GM18511 (cell line): ENCODE measurements around the gene EMID1.

Source experiments
- ATAC-seq: cut with Tn5 transposase; IDR thresholded peaks from one replicate; pipeline ENCODE4 v1.9.1; 2021; ENCODE audit warnings: mild to moderate bottlenecking, moderate library complexity; ENCODE audit not compliant: unreplicated experiment

EMID1 gene

DNA sequence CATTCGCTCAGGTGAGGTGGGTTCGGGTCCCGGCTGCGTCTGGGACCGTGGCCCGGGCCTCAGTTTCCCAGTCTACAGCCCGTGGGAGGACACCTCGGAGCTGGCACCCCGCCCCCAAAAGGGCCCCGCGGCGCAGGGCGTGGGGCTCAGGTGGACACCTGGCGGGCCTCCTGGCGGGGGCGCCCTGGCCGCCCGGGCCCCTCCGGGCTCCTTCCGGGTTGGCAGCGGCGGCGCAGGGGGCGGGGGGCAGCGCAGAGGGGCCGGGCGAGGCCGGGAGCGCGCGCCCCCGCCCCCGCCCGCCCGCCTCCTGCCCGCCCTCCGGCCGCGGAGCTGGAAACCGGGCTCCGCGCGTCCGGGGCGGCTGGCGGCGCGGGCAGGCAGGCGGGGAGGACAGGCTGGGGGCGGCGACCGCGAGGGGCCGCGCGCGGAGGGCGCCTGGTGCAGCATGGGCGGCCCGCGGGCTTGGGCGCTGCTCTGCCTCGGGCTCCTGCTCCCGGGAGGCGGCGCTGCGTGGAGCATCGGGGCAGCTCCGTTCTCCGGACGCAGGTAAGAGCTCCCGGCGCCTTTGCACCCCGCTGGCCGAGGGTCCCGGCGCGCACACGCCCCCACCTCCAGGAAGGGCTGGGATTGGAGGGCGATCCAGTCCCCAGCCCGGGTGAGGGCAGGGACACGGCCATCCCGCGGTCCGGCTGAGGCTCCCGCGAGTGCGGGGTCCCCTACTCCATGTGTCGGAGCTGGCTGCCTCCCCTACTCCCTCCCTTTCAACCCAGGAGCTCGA is at the start of gene EMID1:
Gene EMID1, plus strand, starts transcription at position 303 of the 778 bp plus-strand sequence. Its CDS starts 143 bp downstream, at position 446.
- ATAC-seq: no peak

DNA sequence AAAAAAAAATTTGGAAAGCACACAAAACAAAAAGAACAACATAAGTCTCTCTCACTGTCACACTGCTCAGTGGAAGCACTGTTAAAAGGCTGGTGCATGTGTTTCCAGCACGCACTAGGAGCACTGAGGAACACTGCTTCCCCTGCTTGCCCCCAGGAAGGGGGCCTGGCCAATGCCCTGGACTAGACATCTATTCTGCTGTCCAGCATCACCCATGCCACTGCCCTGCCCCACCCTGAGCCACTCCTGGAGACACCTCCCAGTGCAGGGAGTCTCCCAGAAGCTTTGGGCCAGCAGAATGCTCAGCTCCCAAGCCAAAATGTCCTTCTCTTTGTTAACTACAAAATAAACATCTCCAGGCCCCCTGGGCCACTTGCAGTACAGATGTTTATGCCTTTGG is 49.7 kb upstream of the EMID1 start:
- ATAC-seq: no peak

DNA sequence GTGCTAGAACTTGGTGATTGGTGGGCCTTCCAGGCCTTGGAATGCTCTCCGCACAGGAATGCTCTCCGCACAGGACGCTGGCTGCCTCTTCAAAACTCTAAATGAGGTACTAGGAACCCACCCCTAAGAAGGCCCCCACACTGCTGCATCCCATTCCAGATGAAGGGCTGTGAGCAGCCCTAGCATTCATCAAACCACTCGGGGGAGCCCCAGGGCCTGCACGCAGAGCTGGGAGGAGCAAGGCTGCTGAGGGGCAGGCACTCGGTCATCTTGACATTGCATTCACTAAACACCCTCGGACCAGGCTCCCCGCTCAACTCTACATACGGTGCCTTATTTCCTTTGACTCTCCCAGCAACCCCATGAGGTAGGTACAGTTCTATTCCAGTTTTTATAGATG is 49.2 kb upstream of the EMID1 start:
- no peak for ATAC-seq

DNA sequence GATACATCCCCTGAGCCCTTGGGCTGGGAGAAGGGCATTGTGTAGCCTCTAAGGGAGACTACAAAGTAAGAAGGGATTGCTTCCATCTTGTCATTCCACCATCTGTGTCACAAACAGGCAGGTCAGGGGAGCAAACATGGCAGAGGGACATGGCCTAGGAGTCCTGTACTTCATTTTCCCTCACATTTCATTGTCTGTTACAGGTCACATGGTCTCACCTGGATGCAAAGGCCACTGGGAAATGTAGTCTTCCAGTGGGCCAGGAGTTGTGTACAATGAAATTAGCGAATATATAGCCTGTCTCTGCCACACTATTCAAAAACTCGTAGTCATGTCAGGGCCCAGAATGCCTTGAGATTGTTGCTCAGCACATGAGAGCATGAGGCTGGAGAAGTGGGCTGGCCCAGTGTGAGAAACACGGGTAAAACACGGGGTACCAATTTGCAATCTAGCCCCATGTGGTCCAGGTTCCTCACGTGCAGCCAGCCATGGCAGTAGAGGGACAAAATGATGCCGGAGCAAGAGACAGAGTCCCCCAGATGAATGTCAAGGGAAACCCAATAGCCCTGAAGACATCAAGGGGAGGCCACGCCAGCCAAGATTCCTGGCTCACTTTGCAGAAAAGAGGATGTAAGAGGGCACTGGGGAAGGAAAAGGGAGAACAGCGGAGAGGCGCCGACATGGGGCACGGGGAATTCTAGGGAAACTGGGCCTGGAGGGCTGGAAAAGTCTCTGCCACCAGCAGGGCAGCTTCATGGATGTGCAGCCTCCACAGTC is 47.7 kb upstream of the EMID1 start:
- ATAC-seq: no peak

DNA sequence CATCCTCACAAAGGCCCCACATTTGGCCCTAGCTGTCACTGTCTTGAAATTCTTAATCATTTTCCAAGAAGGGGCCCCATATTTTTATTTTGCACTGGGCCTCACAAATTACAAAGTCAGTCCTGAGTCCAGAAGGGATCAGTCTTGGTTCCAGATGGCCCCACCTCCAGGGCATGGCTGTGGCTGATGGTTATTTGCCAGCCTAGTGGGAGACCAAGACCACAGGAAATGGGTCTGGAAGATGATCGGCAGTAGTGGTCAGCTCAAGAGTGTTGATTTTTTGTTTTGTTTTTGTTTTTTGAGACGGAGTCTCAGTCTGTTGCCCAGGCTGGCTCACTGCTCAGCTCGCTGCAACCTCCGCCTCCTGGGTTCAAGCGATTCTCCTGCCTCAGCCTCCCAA is 47.1 kb upstream of the EMID1 start:
- ATAC-seq: no peak

DNA sequence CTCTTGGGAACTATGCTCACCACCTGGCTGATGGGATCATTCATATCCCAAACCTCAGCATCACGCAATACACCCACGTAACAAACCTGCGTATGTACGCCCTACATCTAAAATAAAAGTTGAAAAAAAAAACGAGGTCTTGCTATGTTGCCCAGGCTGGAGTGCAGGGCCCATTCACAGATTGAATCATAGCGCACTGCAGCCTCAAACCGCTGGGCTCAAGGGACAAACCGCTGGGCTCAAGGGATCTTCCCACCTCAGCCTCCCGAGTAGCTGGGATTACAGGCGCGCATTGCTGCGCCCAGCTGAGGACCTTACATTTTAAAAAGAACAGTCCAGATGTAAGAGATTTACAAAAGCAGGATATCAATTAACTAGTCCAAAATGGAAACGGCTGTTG is 41.9 kb upstream of the EMID1 start:
- no peak for ATAC-seq

DNA sequence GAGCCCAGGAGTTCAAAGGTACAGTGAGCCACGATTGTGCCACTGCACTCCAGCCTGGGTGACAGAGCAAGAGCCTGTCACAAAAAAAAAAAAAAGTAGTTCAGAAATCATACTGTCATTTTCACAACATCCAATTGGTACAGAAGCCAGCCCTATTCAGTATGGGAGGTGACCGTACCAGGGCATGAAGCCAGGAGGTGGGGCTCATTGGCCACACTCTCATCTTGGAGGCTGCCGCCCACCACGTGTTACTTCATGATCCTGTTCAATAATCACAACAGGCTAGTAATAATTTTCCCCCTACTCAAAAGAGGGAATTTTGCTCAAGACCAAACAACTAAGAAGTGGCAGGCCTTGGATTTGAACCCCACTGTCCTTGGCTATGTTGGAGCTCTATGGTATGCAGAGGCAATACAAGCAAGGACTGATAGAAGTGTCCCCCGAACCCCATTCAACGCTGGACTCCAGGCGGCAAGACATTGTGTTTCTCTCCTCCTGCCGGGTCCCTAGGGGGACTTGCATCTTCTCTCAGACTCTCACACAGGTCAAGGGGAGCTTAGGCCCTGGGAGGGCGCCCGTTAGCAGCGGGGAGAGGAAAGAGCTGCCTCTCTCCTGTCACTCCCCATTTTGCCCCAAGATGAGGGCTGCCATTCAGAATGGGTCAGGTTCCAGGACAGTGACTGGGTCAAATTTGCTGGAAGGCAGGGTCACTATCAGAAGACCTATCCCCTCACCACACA is 40.2 kb upstream of the EMID1 start:
- no peak for ATAC-seq

DNA sequence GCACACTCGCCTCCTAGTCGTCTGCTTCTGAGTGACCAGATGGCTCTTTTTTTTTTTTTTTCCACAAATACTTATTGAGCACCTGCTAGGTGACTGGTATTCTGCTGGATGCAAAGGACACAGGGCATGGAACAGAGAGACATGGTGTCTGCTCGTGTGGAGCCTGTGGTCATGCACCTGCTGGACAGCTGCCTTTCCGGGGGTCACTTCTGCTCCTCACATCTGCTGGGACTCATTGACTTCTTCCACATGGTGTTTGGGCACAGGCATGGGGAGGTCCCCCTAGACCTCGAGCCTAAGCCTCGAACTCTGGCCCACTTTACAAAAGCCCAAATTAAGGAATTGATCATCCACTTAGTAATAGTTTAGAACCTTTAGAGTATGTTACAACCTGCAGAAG is 39.5 kb upstream of the EMID1 start:
- ATAC-seq: no peak

DNA sequence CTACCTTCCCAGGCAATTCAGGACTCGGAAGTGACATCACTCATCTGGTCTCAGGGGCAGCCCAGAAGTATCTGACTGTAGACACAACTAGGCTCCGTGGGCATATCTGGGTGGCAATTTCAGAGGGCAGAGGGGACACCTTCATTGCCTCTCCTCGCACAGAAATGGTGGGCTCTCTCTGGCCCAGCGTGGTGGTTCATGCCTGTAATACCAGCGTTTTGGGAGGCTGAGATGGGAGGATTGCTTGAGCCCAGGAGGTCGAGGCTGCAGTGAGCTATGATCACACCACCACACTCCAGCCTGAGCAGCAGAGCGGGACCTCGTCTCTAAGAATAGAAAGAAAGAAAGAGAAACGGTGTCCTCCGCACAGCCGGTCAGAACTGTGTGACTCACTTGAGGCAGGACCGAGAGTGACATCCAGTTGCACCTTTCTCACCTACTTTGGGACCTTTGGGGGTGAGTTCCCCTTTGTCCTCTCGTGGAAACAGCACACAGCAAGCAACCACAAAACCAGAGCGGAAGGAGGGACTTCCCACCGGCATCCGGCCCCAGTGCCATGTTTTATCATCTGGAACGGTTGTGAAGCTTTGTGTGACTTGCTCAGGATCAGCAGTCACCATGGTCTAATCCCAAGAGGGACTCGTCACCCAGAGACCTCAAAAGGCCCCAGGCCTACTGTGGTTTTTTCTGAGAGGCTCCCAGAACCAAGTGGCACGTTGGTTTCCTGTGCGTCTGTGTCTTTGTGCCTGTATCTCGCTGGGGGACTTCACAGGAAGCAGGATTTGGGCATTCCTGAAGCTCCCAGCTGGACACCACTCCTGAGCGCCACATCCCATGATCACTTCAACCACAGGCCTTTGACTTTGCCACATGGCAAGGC is 38.4 kb upstream of the EMID1 start:
- peak; percentile 91 for ATAC-seq

DNA sequence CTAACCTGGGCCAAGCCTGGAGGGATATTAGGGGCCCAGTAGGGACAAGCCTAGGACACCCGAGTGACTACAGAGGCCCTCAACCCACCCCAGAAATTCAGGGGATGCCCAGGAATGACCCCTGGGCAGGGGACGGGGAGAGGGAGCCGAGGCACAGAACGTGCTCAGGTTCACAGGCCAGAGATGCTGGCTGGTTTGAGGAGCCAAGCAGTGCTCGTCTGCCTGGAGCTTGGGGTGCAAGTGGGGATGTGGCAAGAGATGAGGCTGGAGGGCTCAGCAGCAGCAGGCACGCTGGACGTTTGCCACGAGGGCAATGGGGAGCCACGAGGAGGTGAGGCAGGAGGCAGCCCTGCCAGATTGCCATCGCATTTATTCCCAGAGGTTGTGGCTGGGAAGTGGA is 34.0 kb upstream of the EMID1 start:
- ATAC-seq: no peak

DNA sequence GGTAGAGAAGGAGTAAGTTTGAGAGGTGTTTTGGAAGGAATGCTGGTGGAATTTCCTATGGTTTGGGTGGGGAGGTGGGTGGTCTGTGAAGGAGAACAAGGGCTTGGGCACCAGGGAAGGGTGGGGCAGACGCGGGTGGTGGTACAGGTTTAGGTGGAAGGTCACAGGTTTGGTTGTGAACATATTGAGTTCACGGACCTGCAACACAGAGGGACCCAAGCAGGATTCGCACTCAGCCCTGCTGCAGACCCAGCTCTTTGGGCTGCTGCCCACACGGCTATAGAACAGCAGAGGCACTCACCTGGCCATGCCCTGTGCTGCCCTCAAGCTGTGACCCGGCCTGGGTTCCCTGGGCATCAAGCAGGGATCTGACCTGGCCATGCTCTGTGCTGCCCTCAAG is 33.5 kb upstream of the EMID1 start:
- no peak for ATAC-seq

DNA sequence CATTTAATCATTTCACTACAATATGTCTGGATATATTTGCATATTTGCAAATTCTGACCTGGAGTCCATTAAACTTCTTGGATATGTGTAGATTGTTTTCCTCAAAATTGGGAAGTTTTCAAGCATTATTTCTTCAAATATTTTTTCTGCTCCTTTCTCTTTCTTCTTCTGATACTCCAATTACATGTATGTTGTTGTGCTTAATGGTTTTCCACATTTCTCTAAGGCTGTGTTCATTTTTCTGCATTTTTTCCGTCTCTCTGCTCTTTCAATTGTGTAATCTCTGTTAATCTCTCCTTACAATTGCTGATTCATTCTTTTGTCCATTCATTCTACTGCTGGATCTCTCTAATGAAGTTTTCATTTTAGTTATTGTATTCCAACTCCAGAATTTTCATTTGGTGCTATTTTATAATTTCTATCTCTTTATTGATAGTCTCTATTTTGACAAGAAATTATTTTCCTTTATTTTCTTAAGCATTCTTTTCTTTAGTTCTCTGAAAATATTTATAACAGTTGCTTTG is 30.3 kb upstream of the EMID1 start:
- no peak for ATAC-seq

DNA sequence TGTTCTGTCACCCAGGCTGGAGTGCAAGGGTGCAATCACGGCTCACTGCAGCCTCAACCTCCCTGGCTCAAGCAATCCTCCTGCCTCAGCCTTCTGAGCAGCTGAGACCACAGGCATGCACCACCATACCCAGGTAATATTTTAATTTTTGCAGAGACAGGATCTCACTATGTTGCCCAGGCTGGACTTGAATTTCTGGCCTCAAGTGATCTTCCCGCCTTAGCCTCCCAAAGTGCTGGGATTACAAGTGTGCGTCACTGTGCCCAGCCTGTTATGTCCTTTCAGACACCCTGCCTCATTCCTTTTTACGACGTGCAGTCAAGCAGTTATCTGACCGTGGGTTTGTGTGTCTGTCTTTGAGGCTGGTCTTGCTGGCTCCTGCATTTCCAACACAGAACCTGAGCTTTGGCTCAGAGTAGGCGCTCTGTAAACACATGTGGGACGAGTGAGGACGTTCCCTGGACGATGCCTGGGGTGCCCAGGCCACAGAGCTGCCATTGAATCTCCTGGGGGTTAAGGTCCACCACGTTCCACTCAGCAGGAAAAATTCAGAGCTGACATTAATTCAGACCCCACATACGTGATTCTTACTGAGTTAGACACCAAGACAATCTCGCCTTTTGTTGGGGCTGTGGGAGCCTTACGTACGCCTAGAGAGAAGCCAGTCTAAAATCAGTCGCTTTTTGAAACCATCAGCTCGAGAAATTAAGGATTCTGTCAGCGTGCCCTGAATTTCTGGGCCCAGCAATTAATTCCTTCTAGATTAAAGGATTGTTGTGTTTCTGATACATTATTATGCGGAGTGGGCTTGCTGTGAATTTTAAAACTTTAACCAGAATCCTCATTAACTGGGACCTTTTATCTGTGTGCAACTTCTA is 21.5 kb upstream of the EMID1 start:
- no peak for ATAC-seq

DNA sequence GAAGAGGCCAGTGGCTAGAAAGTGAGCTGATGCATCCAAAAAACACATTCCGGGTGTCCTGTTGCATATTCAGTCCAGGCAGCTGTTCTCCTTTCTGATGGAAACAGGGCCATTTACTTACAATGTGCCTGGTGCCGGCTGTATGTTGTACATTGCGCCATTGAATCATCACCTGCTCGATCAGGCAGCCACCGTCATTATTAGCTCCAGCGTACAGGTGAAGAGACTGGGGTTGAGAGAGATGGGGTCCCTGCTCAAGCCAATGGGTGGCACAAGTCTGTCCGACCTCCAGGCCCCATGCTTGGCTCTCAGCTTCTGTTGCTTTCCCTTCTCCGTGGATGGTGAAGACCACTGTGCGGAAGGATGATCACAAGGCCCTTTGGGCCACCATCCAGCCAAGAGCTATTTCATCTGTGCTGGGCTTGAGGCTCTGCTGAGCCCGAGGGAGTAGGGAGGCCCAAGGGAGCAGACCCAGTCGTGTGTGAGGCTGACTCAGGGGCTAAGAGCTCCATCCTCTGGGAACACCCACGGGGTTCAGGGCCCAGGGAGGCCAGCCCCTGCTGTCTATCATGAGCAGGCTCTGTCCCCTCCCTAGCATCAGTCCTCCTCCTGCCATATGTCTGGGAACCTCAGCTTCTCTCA is 20.7 kb upstream of the EMID1 start:
- no peak for ATAC-seq

DNA sequence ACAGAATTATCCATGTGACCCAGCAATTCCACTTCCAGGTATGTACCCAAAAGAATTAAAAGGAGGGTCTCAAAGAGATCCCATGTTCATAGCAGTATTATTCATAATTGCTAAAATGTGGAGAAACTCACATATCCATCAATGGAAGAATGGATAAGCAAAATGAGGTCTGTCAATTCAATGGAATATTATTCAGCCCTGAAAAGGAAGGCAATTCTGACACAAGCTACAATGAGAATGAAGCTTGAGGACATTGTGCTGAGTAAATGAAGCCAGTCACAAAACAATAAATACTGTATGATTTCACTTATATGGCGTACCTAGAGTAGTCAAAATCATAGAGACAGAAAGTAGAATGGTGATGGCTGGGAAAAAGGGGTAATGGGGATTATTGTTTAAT is 19.4 kb upstream of the EMID1 start:
- no peak for ATAC-seq

DNA sequence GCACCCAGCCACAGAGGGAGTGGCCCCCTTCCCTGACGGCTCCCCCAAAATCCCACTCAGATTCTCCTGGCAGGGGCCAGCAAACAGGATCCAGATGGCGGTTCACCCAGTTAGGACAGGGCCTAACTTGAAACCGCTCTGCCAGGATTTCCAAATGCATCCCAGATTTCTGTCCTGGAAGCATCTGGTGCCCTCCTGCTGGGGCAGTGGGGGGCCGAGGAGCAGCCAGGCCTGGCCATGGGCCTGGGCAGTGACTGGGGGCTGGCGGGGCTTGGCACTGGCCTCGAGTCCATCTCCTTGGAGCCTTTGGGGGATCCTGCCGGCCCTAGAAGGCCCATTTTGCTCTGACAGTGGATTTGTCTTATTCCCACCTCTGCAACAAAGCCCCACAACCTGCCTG is 17.9 kb upstream of the EMID1 start:
- ATAC-seq: no peak

DNA sequence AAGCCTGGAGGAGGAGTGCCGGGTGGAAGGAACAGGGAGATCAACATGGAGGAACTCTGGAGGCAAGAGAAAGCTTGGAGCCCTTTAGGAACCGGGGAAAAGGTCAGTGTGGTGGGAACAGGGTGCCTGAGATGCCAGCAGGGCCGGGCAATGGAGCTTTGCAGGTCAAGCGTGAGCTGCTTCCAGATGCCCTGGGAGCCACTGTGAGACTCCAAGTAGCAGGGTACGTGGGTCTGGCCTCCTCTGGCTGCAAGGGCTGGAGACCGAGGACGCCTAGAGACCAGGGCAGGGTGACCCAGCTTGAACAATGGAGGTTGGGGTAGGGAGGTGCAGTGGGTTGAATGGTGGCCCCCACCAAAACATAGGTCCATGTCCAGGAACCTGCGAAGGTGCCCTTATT is 15.6 kb upstream of the EMID1 start:
- no peak for ATAC-seq

DNA sequence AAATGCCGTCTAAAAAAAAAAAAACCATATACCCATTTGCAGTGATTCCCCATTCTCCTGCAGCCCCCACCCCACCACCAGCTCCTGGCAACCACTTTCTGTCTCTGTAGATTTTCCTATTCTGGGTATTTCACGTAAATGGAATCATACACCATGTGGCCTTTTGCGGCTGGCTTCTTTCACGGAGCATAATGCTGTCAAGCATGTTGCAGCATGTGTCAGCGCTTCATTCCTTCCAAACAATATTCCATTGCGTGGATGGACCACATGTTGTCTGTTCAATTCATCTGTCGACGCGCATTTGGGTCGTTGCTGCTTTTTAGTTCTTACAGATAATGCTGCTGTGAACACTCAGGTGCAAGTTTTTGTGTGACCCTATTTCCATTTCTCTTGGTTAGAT is 14.8 kb upstream of the EMID1 start:
- no peak for ATAC-seq

DNA sequence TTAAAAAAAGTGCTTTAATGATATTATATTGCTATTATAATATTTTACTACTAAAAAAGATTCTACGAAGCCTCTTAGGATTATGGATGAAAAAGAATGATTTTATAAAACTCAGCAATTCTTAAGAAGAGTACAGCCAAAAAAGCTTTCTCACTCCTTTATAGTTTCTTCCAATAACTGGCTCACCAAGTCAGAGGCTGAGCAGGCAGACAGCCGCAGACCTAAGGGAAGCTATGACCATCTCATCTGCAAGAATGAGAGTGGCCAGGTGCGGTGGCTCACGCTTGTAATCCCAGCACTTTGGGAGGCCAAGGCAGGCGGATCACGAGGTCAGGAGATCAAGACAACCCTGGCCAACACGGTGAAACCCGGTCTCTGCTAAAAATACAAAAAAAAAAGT is 12.7 kb upstream of the EMID1 start:
- ATAC-seq: no peak
